ENCODE data around the gene PPP2R3C. TPM values are rescaled to one million over a fixed set of nuclear protein-coding genes. Genes with fewer than 3 reads are reported as not detected.

The PPP2R3C gene
- total and polyA plus RNA-seq, 7 donors = 22.9 to 67.0 (median 30.9) TPM

DNA sequence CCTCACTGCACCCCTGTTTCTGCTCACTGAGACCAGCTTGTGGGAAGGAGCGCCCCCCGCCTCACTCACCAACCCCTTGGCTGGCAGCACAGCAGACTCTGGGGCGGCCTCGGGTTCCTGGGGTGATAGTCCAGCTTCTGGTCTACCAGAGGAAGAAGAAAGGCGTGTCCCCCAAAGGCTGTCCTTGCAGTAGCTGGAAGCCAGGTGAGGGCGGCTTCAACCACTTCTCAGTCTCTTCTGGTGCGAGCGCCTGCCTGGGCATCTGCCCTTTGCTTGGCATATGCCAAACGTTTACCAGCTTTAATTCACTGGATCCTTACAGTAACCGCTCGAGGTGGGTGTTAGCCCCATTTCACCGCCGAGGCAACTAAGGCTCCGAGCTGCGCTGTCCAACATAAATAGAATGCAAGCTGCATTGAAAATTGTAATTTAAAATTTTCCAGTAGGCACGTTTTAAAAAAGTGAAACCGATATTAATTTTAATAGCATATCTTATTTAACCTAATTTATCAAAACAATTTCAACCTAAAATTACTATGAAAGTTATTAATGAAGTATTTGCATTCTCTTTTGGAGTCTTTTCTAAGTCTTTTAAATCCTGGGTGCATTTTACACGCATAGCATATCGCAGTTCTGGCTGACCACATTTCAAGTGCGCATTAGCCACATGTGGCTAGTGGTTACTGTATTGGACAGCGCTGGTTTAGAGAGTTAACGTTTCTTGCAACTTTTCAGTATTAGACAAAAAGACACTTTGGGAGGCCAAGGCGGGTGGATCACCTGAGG, 74.8 kb downstream of the PPP2R3C start:
- H3K9me3 ChIP-seq = no peaks in the 10 kb centered on the region
- WGBS, 3 donors = 26 to 27% (median 26%) methylated on average over 23 of the region's 23 CpGs
- H3K36me3 ChIP-seq (ENCODE audit: insufficient read depth in 1 of 2, low read depth in 1 of 2) = peaks cover 0 to 20% of the 10 kb centered on the region in 2 donors
- peak overlapping the region; percentile 95 for H3K4me3 ChIP-seq
- intact Hi-C loops (cut with DNase I) = loop anchor here (2.0 to 5.0 kb wide), 3 partner anchors 64 to 172 kb away; partner anchors contain the start of genes SRP54 (in 2 of the 2) and BAZ1A (in 1 of the 2)
- DNase-seq (peak in 1 of 2 donors; percentile 66), ATAC-seq (peak; percentile 2 to 33 (median 28))
- TF ChIP-seq, protein P1, sequence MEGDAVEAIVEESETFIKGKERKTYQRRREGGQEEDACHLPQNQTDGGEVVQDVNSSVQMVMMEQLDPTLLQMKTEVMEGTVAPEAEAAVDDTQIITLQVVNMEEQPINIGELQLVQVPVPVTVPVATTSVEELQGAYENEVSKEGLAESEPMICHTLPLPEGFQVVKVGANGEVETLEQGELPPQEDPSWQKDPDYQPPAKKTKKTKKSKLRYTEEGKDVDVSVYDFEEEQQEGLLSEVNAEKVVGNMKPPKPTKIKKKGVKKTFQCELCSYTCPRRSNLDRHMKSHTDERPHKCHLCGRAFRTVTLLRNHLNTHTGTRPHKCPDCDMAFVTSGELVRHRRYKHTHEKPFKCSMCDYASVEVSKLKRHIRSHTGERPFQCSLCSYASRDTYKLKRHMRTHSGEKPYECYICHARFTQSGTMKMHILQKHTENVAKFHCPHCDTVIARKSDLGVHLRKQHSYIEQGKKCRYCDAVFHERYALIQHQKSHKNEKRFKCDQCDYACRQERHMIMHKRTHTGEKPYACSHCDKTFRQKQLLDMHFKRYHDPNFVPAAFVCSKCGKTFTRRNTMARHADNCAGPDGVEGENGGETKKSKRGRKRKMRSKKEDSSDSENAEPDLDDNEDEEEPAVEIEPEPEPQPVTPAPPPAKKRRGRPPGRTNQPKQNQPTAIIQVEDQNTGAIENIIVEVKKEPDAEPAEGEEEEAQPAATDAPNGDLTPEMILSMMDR (IDR thresholded peaks at IDR 0.05) = no peak
- H3K27ac ChIP-seq = peak overlapping the region; percentile 95
- H3K4me1 ChIP-seq = peaks cover 26% of the 10 kb centered on the region
- H3K27me3 ChIP-seq (ENCODE audit: insufficient read depth in 3 of 3, low read length in 2 of 3) = no peaks in the 10 kb centered on the region

DNA sequence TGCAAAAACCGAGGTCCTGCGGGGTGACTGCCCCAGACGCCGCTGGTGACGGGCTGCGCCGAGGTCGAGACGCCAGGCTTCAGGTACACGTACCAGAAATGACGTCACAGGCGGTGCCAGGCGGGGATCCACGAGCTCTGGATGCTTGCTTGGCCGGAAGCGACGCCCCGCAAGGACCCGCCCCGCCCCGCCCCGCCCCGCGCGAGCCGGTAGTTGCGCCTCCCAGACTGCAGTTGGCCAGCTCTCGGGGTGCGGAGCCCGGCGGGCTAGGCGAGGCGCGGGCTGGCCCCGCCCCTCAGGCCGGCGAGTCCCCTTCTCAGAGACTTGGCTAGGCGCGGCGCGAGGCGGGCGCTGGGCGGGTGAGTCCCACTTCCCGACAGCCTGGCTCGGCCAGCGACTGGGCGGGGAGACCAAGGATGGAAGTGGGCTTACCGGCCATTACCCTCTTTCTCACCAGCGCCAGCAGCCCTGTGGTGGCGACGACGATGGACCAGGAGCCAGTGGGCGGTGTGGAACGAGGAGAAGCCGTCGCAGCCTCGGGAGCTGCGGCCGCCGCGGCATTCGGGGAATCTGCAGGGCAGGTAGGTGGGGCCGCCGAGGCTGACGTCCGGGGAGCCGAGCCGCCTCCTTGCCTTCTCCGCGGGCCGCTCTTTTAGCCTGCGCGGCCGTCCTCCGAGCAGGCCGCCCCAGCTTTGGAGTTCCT, 75.6 kb downstream of the PPP2R3C start, which contains the start of gene FAM177A1:
TSS of gene FAM177A1 (plus strand) at position 225 of the 703 bp plus-strand sequence. CDS start at position 417, 192 bp downstream.
- TF ChIP-seq, protein P1 (IDR thresholded peaks at IDR 0.05) = no peak
- Histone ChIP-seq H3K27me3 (ENCODE audit: insufficient read depth in 3 of 3, low read length in 2 of 3) (no peaks in the 10 kb centered on the region), H3K9me3 (no peaks in the 10 kb centered on the region), H3K36me3 (ENCODE audit: insufficient read depth in 1 of 2, low read depth in 1 of 2) (peaks cover 0 to 14% of the 10 kb centered on the region in 2 donors), H3K4me3 (peak within 1 kb of the TSS; percentile 95), H3K4me1 (peaks cover 24% of the 10 kb centered on the region), H3K27ac (peak within 1 kb of the TSS; percentile 95)
- DNase-seq (peak; percentile 99), ATAC-seq (peak; percentile 96 to 97 (median 96))
- WGBS, 3 donors = 0% methylated on average over 50 to 77 of the region's 77 CpGs
- intact Hi-C loops (cut with DNase I) = loop anchor here (2.0 to 5.0 kb wide), 3 partner anchors 63 to 171 kb away; partner anchors contain the start of genes SRP54 (in 2 of the 2) and BAZ1A (in 1 of the 2)

DNA sequence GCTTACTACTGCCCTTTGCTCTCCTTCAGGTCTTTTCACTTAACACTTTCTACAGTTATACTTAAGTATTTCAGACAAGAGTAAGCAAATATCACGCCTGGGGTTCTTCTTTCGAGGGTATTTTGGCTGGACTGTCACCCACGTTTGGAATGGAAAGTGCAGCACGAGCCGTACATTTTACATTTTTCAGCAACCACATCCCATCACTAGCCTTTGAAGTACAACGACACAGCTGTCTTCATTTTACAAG, 76.1 kb downstream of the PPP2R3C start:
- intact Hi-C loops (cut with DNase I) = loop anchor here (2.0 to 5.0 kb wide), 3 partner anchors 63 to 171 kb away; partner anchors contain the start of genes SRP54 (in 2 of the 2) and BAZ1A (in 1 of the 2)
- Histone ChIP-seq H3K36me3 (ENCODE audit: insufficient read depth in 1 of 2, low read depth in 1 of 2) (peaks cover 0 to 13% of the 10 kb centered on the region in 2 donors), H3K27me3 (ENCODE audit: insufficient read depth in 3 of 3, low read length in 2 of 3) (no peaks in the 10 kb centered on the region), H3K4me1 (peaks cover 20% of the 10 kb centered on the region), H3K9me3 (no peaks in the 10 kb centered on the region), H3K27ac (peak overlapping the region; percentile 95), H3K4me3 (peak overlapping the region; percentile 95)
- ATAC-seq (no peak), DNase-seq (no peak)
- TF ChIP-seq, protein P1 (IDR thresholded peaks at IDR 0.05) = no peak
- WGBS, 3 donors = 0 to 1% (median 1%) methylated on average over 6 of the region's 6 CpGs

DNA sequence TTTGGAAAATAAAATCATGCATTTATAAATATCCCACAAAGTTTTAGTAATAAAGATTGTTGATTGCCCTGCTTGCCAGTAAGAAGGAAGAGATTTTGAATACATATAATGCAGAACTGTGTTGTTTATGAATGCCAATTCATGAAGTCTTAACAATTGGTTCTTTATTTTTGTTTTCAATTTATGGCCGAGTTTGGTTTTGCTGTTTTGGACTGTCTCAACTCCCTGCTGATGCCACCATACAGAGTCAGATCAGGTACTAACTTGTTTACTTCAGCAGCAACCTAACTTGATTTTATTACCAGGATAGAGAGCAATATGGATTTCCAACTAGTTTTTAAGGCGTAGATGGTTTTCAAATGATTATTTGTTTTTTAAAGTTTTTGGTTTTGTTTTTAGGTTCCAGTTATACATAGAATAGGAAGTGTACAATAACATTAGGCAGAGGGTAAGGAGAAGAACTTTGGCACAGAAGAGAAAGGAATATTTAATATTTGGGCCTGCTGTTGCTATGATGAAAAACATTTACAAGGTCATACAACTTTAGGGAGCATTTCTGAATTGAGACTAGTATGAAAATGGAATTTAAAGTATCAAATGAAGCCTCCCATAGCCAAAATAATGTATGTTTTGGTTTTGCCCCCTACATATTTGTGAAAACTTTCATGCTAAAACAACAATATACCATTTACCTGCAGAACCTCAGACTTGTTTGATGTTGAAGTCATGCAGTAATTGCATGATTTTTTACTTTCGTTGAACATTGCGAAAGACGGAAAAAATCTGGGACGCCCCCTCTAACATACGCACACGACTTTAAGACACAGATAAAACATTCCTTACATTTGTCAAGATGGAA, 76.6 kb downstream of the PPP2R3C start:
- H3K4me3 ChIP-seq = peak overlapping the region; percentile 95
- no peak for ATAC-seq
- WGBS, 3 donors = 20 to 28% (median 28%) methylated on average over 8 of the region's 8 CpGs
- DNase-seq = no peak
- no peaks in the 10 kb centered on the region for H3K9me3 ChIP-seq
- no peaks in the 10 kb centered on the region for H3K27me3 ChIP-seq (ENCODE audit: insufficient read depth in 3 of 3, low read length in 2 of 3)
- TF ChIP-seq, protein P1 (IDR thresholded peaks at IDR 0.05) = no peak
- H3K27ac ChIP-seq = peak overlapping the region; percentile 95
- H3K36me3 ChIP-seq (ENCODE audit: insufficient read depth in 1 of 2, low read depth in 1 of 2) = peaks cover 0 to 13% of the 10 kb centered on the region in 2 donors
- H3K4me1 ChIP-seq = peaks cover 16% of the 10 kb centered on the region
- intact Hi-C loops (cut with DNase I) = loop anchor here in 1 of 2 donors (5.0 kb wide), 1 partner anchor 63 kb away; the partner anchor contains the start of gene SRP54

Data from psoas muscle (tissue), 8 donors.